Parathyroid adenoma (tissue), 2 donors: ENCODE results near the gene TNIP3.

Source experiments
- H2AFZ ChIP-seq: fragments of 300-600 bp; sonication (generic); one replicate; pipeline ENCODE4 v1.7.0; 2017; ENCODE audit warnings: antibody characterized with exemption, mild to moderate bottlenecking
- H3K27ac ChIP-seq: fragments of 300-600 bp; sonication (generic); one replicate; pipeline ENCODE4 v1.7.0; 2017
- H3K27me3 ChIP-seq: fragments of 300-600 bp; sonication (generic); one replicate; pipeline ENCODE4 v1.7.0; 2017; ENCODE audit warnings: low read length; ENCODE audit not compliant: control insufficient read depth, insufficient read depth
- H3K36me3 ChIP-seq: fragments of 300-600 bp; sonication (generic); one replicate; pipeline ENCODE4 v1.7.0; 2017; ENCODE audit warnings: low read length; ENCODE audit not compliant: control insufficient read depth, insufficient read depth
- H3K4me1 ChIP-seq: fragments of 300-600 bp; sonication (generic); one replicate; pipeline ENCODE4 v1.7.0; 2017; ENCODE audit warnings: control low read depth
- H3K4me2 ChIP-seq: fragments of 300-600 bp; sonication (generic); one replicate; pipeline ENCODE4 v1.7.0; 2017; ENCODE audit warnings: low read length
- H3K4me3 ChIP-seq: fragments of 300-600 bp; sonication (generic); one replicate; pipeline ENCODE4 v1.7.0; 2017; ENCODE audit warnings: low read depth, low read length
- H3K79me2 ChIP-seq: fragments of 300-600 bp; sonication (generic); one replicate; pipeline ENCODE4 v1.7.0; 2017; ENCODE audit warnings: control low read depth
- H3K9ac ChIP-seq: fragments of 300-600 bp; sonication (generic); one replicate; pipeline ENCODE4 v1.7.0; 2017; ENCODE audit warnings: mild to moderate bottlenecking
- H3K9me3 ChIP-seq: fragments of 300-600 bp; sonication (generic); one replicate; pipeline ENCODE4 v1.7.0; 2017; ENCODE audit warnings: low read length; ENCODE audit not compliant: control insufficient read depth
- CTCF ChIP-seq: fragments of 300-600 bp; sonication (generic); IDR thresholded peaks from one replicate; pipeline ENCODE4 v1.7.0; 2017; ENCODE audit warnings: antibody characterized with exemption, mild to moderate bottlenecking
- donor health status: primary hyperparathyroidism.

TNIP3 gene

GRCh38 chr4:121192480-121192879 lies 28.4 kb upstream of the TNIP3 start:
- Histone ChIP-seq H2AFZ (no peak overlapping the region), H3K4me2 (no peak overlapping the region), H3K27ac (no peak overlapping the region), H3K27me3 (no peaks in the 10 kb centered on the region), H3K4me1 (no peaks in the 10 kb centered on the region), H3K9me3 (no peaks in the 10 kb centered on the region), H3K36me3 (no peaks in the 10 kb centered on the region), H3K79me2 (no peaks in the 10 kb centered on the region), H3K9ac (no peak overlapping the region), H3K4me3 (no peak overlapping the region)
- TF ChIP-seq CTCF = peak; percentile 58

- Histone ChIP-seq H2AFZ (no peak overlapping the region), H3K27me3 (no peaks in the 10 kb centered on the region), H3K79me2 (no peaks in the 10 kb centered on the region), H3K9ac (no peak overlapping the region), H3K4me1 (no peaks in the 10 kb centered on the region), H3K27ac (no peak overlapping the region), H3K36me3 (no peaks in the 10 kb centered on the region), H3K9me3 (no peaks in the 10 kb centered on the region), H3K4me3 (no peak overlapping the region), H3K4me2 (no peak overlapping the region)
- TF ChIP-seq CTCF = no peak
These were observed 27.9 kb upstream of the TNIP3 start for GRCh38 chr4:121192013-121192412.

GRCh38 chr4:121191361-121191760 lies 27.2 kb upstream of the TNIP3 start:
- no peaks in the 10 kb centered on the region for H3K79me2 ChIP-seq
- H3K27me3 ChIP-seq = no peaks in the 10 kb centered on the region
- H2AFZ ChIP-seq = no peak overlapping the region
- no peak overlapping the region for H3K4me2 ChIP-seq
- H3K36me3 ChIP-seq = no peaks in the 10 kb centered on the region
- TF ChIP-seq CTCF = no peak
- no peaks in the 10 kb centered on the region for H3K9me3 ChIP-seq
- no peak overlapping the region for H3K4me3 ChIP-seq
- no peaks in the 10 kb centered on the region for H3K4me1 ChIP-seq
- H3K9ac ChIP-seq = no peak overlapping the region
- H3K27ac ChIP-seq = no peak overlapping the region

GRCh38 chr4:121190389-121190788 lies 26.3 kb upstream of the TNIP3 start:
- Histone ChIP-seq H3K9me3 (no peaks in the 10 kb centered on the region), H2AFZ (no peak overlapping the region), H3K4me3 (no peak overlapping the region), H3K4me2 (no peak overlapping the region), H3K9ac (no peak overlapping the region), H3K4me1 (no peaks in the 10 kb centered on the region), H3K36me3 (no peaks in the 10 kb centered on the region), H3K79me2 (no peaks in the 10 kb centered on the region), H3K27ac (no peak overlapping the region), H3K27me3 (no peaks in the 10 kb centered on the region)
- no peak for TF ChIP-seq CTCF

GRCh38 chr4:121189326-121190215 lies 25.4 kb upstream of the TNIP3 start:
- H3K9me3 ChIP-seq = no peaks in the 10 kb centered on the region
- no peaks in the 10 kb centered on the region for H3K79me2 ChIP-seq
- H3K4me1 ChIP-seq = no peaks in the 10 kb centered on the region
- no peaks in the 10 kb centered on the region for H3K36me3 ChIP-seq
- H3K4me2 ChIP-seq = no peak overlapping the region
- no peak overlapping the region for H3K4me3 ChIP-seq
- TF ChIP-seq CTCF = no peak
- H3K27ac ChIP-seq = no peak overlapping the region
- H3K27me3 ChIP-seq = no peaks in the 10 kb centered on the region
- no peak overlapping the region for H3K9ac ChIP-seq
- no peak overlapping the region for H2AFZ ChIP-seq
